HL-60 (cell line): Measurements from ENCODE around the gene MARK2.

Experiments used
- DNase-seq, 2 experiments: peaks; one replicate each; pipeline ENCODE4 v3.0.0-alpha.2; 2010 to 2020; ENCODE audit warnings: low read depth in 1 of 2, low spot score in 1 of 2
- H3K27ac ChIP-seq: fragments of 250-450 bp; sonication (Bioruptor Pico); replicated peaks from 2 replicates; pipeline ENCODE4 v1.5.1; 2020; ENCODE audit warnings: mild to moderate bottlenecking, moderate library complexity
- H3K27me3 ChIP-seq: fragments of 250-450 bp; sonication (Bioruptor Pico); 2 replicates; pipeline ENCODE4 v1.5.1; 2021; ENCODE audit warnings: mild to moderate bottlenecking, moderate library complexity; ENCODE audit not compliant: insufficient read depth, poor library complexity, severe bottlenecking
- H3K4me3 ChIP-seq: replicated peaks from 2 replicates; pipeline ENCODE4 v1.5.1; 2011; ENCODE audit warnings: mild to moderate bottlenecking, control low read depth, low read length; ENCODE audit not compliant: insufficient read depth
- GABPA ChIP-seq: IDR thresholded peaks from 2 replicates; pipeline ENCODE4 v1.6.1; 2012; ENCODE audit warnings: low read depth
- POLR2AphosphoS5 ChIP-seq: IDR thresholded peaks from 2 replicates; pipeline ENCODE4 v1.6.1; 2012; ENCODE audit warnings: low read depth
- SPI1 ChIP-seq: IDR thresholded peaks from 2 replicates; pipeline ENCODE4 v1.6.1; 2012; ENCODE audit warnings: low read depth, mild to moderate bottlenecking, borderline replicate concordance
- TF ChIP-seq, protein P1 (sequence below): IDR thresholded peaks from 2 replicates; pipeline ENCODE4 v1.6.1; 2012; ENCODE audit warnings: low read depth; ENCODE audit not compliant: insufficient replicate concordance
- TF ChIP-seq, protein P2 (sequence below): IDR thresholded peaks from one replicate; pipeline ENCODE4 v1.5.1; 2011; ENCODE audit warnings: low read length, control low read depth, inconsistent platforms; ENCODE audit not compliant: insufficient read depth

The MARK2 gene

DNA sequence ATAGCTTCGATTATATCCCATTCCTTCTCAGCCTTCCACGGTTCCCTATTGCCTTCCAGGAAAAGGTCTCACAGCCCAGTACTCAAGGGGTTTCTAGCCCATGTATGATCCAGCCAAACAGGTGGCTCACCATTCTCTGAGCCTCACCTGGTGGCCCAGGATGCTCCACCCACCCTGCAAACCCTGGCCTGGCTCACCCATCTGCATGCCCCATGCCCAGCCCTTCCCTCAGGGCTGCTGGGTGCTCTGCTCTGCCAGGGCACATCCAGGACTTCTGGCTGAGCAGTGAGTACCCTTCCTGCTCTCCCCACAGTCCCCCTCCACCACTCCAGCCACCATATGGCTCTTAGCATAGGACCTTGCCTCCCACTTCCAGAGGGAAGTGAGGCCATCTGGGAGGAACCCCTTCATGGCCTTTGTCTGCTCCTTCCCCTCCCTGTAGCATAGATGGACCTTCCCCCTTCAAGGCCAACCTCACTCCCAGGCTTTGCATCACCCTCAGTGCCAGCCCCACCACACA lies 83.8 kb downstream of the MARK2 start:
- H3K27ac ChIP-seq = no peak overlapping the region
- DNase-seq = no peak

DNA sequence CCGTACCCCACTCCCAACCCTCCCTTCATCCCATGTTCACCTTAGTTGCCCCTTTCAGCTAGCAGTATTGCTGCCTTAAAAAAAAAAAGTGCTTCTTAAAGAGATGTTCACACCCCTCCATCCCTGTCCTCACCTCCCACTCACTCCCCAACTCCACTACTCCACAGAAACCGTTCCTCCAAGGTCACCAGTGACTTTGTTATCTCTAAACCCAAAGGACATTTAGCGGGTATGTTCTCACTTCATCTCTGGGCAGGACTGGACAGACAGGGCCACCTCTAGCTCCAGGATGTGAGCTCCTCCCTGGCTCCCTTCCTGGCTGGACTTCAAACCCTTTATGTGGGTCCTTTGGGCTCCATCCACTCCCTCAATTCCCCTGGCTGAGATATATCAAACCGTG lies 84.4 kb downstream of the MARK2 start:
- Histone ChIP-seq H3K27me3 (peaks cover 6% of the 10 kb centered on the region), H3K27ac (no peak overlapping the region), H3K4me3 (no peak overlapping the region)
- TF ChIP-seq, protein P1, sequence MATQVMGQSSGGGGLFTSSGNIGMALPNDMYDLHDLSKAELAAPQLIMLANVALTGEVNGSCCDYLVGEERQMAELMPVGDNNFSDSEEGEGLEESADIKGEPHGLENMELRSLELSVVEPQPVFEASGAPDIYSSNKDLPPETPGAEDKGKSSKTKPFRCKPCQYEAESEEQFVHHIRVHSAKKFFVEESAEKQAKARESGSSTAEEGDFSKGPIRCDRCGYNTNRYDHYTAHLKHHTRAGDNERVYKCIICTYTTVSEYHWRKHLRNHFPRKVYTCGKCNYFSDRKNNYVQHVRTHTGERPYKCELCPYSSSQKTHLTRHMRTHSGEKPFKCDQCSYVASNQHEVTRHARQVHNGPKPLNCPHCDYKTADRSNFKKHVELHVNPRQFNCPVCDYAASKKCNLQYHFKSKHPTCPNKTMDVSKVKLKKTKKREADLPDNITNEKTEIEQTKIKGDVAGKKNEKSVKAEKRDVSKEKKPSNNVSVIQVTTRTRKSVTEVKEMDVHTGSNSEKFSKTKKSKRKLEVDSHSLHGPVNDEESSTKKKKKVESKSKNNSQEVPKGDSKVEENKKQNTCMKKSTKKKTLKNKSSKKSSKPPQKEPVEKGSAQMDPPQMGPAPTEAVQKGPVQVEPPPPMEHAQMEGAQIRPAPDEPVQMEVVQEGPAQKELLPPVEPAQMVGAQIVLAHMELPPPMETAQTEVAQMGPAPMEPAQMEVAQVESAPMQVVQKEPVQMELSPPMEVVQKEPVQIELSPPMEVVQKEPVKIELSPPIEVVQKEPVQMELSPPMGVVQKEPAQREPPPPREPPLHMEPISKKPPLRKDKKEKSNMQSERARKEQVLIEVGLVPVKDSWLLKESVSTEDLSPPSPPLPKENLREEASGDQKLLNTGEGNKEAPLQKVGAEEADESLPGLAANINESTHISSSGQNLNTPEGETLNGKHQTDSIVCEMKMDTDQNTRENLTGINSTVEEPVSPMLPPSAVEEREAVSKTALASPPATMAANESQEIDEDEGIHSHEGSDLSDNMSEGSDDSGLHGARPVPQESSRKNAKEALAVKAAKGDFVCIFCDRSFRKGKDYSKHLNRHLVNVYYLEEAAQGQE = no peak
- TF ChIP-seq, protein P2, sequence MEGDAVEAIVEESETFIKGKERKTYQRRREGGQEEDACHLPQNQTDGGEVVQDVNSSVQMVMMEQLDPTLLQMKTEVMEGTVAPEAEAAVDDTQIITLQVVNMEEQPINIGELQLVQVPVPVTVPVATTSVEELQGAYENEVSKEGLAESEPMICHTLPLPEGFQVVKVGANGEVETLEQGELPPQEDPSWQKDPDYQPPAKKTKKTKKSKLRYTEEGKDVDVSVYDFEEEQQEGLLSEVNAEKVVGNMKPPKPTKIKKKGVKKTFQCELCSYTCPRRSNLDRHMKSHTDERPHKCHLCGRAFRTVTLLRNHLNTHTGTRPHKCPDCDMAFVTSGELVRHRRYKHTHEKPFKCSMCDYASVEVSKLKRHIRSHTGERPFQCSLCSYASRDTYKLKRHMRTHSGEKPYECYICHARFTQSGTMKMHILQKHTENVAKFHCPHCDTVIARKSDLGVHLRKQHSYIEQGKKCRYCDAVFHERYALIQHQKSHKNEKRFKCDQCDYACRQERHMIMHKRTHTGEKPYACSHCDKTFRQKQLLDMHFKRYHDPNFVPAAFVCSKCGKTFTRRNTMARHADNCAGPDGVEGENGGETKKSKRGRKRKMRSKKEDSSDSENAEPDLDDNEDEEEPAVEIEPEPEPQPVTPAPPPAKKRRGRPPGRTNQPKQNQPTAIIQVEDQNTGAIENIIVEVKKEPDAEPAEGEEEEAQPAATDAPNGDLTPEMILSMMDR = no peak
- no peak for TF ChIP-seq SPI1
- no peak for TF ChIP-seq GABPA
- TF ChIP-seq POLR2AphosphoS5 = no peak
- no peak for DNase-seq

More for the DNA sequence above, 83.8 kb downstream of the MARK2 start:
- TF ChIP-seq POLR2AphosphoS5 (no peak), GABPA (no peak)
- TF ChIP-seq, protein P1 = no peak
- TF ChIP-seq, protein P2 = no peak
- Histone ChIP-seq H3K4me3 (no peak overlapping the region), H3K27me3 (peaks cover 6% of the 10 kb centered on the region)

- Histone ChIP-seq H3K27ac (no peak overlapping the region), H3K4me3 (no peak overlapping the region), H3K27me3 (no peaks in the 10 kb centered on the region)
- no peak for DNase-seq
- no peak for TF ChIP-seq SPI1
- TF ChIP-seq, protein P1 = no peak
- TF ChIP-seq GABPA = no peak
- TF ChIP-seq POLR2AphosphoS5 = no peak
- TF ChIP-seq, protein P2 = no peak
Measured at GRCh38 chr11:63929616-63930015, 90.7 kb downstream of the MARK2 start.
